ENCODE data around the gene NRCAM.

Gene NRCAM

GRCh38 chr7:108152198-108152597, 304.0 kb downstream of the NRCAM start:
- H3K27ac ChIP-seq (ENCODE audit: low read length) = no peak overlapping the region
- no peak overlapping the region for H3K4me3 ChIP-seq (ENCODE audit: low read length)
- H3K9me2 ChIP-seq (replicated peaks; ENCODE audit: insufficient read depth, low read length) = no peaks in the 10 kb centered on the region
- no peaks in the 10 kb centered on the region for H3F3A ChIP-seq (ENCODE audit: insufficient read depth, low read length)
- no peak for TF ChIP-seq EZH2phosphoT487 (IDR thresholded peaks at IDR 0.05; ENCODE audit: low read length)
- no peaks in the 10 kb centered on the region for H4K20me1 ChIP-seq (ENCODE audit: insufficient read depth, low read length)
- no peaks in the 10 kb centered on the region for H3K27me3 ChIP-seq (replicated peaks; ENCODE audit: insufficient read depth, low read length)
- H3K36me3 ChIP-seq (replicated peaks; ENCODE audit: insufficient read depth, low read length) = no peaks in the 10 kb centered on the region
- H3K4me2 ChIP-seq (ENCODE audit: low read depth, low read length) = no peak overlapping the region
- DNase-seq = no peak
- no peak overlapping the region for H2AFZ ChIP-seq (ENCODE audit: low read length)
- no peak overlapping the region for H3K9ac ChIP-seq (ENCODE audit: low read length)
- no peaks in the 10 kb centered on the region for H3K9me3 ChIP-seq (replicated peaks; ENCODE audit: insufficient read depth, low read length)
- H3K79me2 ChIP-seq (ENCODE audit: low read length) = no peaks in the 10 kb centered on the region
- no peaks in the 10 kb centered on the region for H3K4me1 ChIP-seq (ENCODE audit: low read length)

- H3K36me3 ChIP-seq (replicated peaks; ENCODE audit: insufficient read depth, low read length) = no peaks in the 10 kb centered on the region
- no peaks in the 10 kb centered on the region for H3K9me2 ChIP-seq (replicated peaks; ENCODE audit: insufficient read depth, low read length)
- no peaks in the 10 kb centered on the region for H3K9me3 ChIP-seq (replicated peaks; ENCODE audit: insufficient read depth, low read length)
- DNase-seq = no peak
- H3F3A ChIP-seq (ENCODE audit: insufficient read depth, low read length) = no peaks in the 10 kb centered on the region
- 0 out of 2 replicates have a peak, but pooled peaks cover 2% of the 10 kb centered on the region for H3K27me3 ChIP-seq (replicated peaks; ENCODE audit: insufficient read depth, low read length)
- no peak overlapping the region for H2AFZ ChIP-seq (ENCODE audit: low read length)
- H3K4me3 ChIP-seq (ENCODE audit: low read length) = no peak overlapping the region
- H3K4me2 ChIP-seq (ENCODE audit: low read depth, low read length) = no peak overlapping the region
- no peaks in the 10 kb centered on the region for H4K20me1 ChIP-seq (ENCODE audit: insufficient read depth, low read length)
- H3K79me2 ChIP-seq (ENCODE audit: low read length) = no peaks in the 10 kb centered on the region
- H3K4me1 ChIP-seq (ENCODE audit: low read length) = no peaks in the 10 kb centered on the region
- no peak for TF ChIP-seq EZH2phosphoT487 (IDR thresholded peaks at IDR 0.05; ENCODE audit: low read length)
- TF ChIP-seq CTCF (IDR thresholded peaks at IDR 0.05; ENCODE audit: low read length) = no peak
- TF ChIP-seq EZH2 (optimal IDR thresholded peaks at IDR 0.05; ENCODE audit: low read depth, low read length) = no peak
- H3K9ac ChIP-seq (ENCODE audit: low read length) = no peak overlapping the region
- no peak overlapping the region for H3K27ac ChIP-seq (ENCODE audit: low read length)
These were observed 306.3 kb downstream of the NRCAM start for GRCh38 chr7:108149908-108150307.

GRCh38 chr7:108149119-108149518, 307.1 kb downstream of the NRCAM start:
- H3K4me2 ChIP-seq (ENCODE audit: low read depth, low read length) = no peak overlapping the region
- no peak for TF ChIP-seq EZH2 (optimal IDR thresholded peaks at IDR 0.05; ENCODE audit: low read depth, low read length)
- no peak for TF ChIP-seq CTCF (IDR thresholded peaks at IDR 0.05; ENCODE audit: low read length)
- TF ChIP-seq EZH2phosphoT487 (IDR thresholded peaks at IDR 0.05; ENCODE audit: low read length) = no peak
- no peaks in the 10 kb centered on the region for H4K20me1 ChIP-seq (ENCODE audit: insufficient read depth, low read length)
- H3K9ac ChIP-seq (ENCODE audit: low read length) = no peak overlapping the region
- H3K4me3 ChIP-seq (ENCODE audit: low read length) = no peak overlapping the region
- no peak for DNase-seq
- H3K9me2 ChIP-seq (replicated peaks; ENCODE audit: insufficient read depth, low read length) = no peaks in the 10 kb centered on the region
- 0 out of 2 replicates have a peak, but pooled peaks cover 7% of the 10 kb centered on the region for H3K27me3 ChIP-seq (replicated peaks; ENCODE audit: insufficient read depth, low read length)
- no peak overlapping the region for H2AFZ ChIP-seq (ENCODE audit: low read length)
- H3K9me3 ChIP-seq (replicated peaks; ENCODE audit: insufficient read depth, low read length) = no peaks in the 10 kb centered on the region
- H3F3A ChIP-seq (ENCODE audit: insufficient read depth, low read length) = no peaks in the 10 kb centered on the region
- H3K4me1 ChIP-seq (ENCODE audit: low read length) = no peaks in the 10 kb centered on the region
- no peak overlapping the region for H3K27ac ChIP-seq (ENCODE audit: low read length)
- H3K36me3 ChIP-seq (replicated peaks; ENCODE audit: insufficient read depth, low read length) = no peaks in the 10 kb centered on the region
- H3K79me2 ChIP-seq (ENCODE audit: low read length) = no peaks in the 10 kb centered on the region

GRCh38 chr7:108147031-108147563, 309.1 kb downstream of the NRCAM start:
- no peak overlapping the region for H2AFZ ChIP-seq (ENCODE audit: low read length)
- H3K4me1 ChIP-seq (ENCODE audit: low read length) = no peaks in the 10 kb centered on the region
- H3K27ac ChIP-seq (ENCODE audit: low read length) = no peak overlapping the region
- no peak overlapping the region for H3K4me2 ChIP-seq (ENCODE audit: low read depth, low read length)
- no peak overlapping the region for H3K4me3 ChIP-seq (ENCODE audit: low read length)
- DNase-seq = no peak
- TF ChIP-seq EZH2phosphoT487 (IDR thresholded peaks at IDR 0.05; ENCODE audit: low read length) (no peak), EZH2 (optimal IDR thresholded peaks at IDR 0.05; ENCODE audit: low read depth, low read length) (no peak), CTCF (IDR thresholded peaks at IDR 0.05; ENCODE audit: low read length) (no peak)
- no peak overlapping the region for H3K9ac ChIP-seq (ENCODE audit: low read length)
- no peaks in the 10 kb centered on the region for H3K9me3 ChIP-seq (replicated peaks; ENCODE audit: insufficient read depth, low read length)
- H3K79me2 ChIP-seq (ENCODE audit: low read length) = no peaks in the 10 kb centered on the region
- peaks cover 11% of the 10 kb centered on the region; the same call in 1 of the 2 replicates for H3K27me3 ChIP-seq (replicated peaks; ENCODE audit: insufficient read depth, low read length)
- H4K20me1 ChIP-seq (ENCODE audit: insufficient read depth, low read length) = no peaks in the 10 kb centered on the region
- no peaks in the 10 kb centered on the region for H3K36me3 ChIP-seq (replicated peaks; ENCODE audit: insufficient read depth, low read length)
- H3K9me2 ChIP-seq (replicated peaks; ENCODE audit: insufficient read depth, low read length) = no peaks in the 10 kb centered on the region
- no peaks in the 10 kb centered on the region for H3F3A ChIP-seq (ENCODE audit: insufficient read depth, low read length)

Measured in MM.1S (cell line).